GM06990 (cell line): ENCODE data around the gene ARID5B.

ENCODE experiments used
- DNase-seq: peaks from one replicate; pipeline ENCODE4 v3.0.0-alpha.2; 2011; ENCODE audit not compliant: insufficient read length; ENCODE audit errors: extremely low read depth
- H3K27me3 ChIP-seq: replicated peaks from 2 replicates; pipeline ENCODE4 v1.6.0; 2011; ENCODE audit warnings: low read length; ENCODE audit not compliant: control insufficient read depth, insufficient read depth
- H3K36me3 ChIP-seq: 2 replicates; pipeline ENCODE4 v1.5.1; 2011; ENCODE audit warnings: low read length; ENCODE audit not compliant: control insufficient read depth, insufficient read depth
- H3K4me3 ChIP-seq: replicated peaks from 2 replicates; pipeline ENCODE4 v1.5.1; 2011; ENCODE audit warnings: low read depth, mild to moderate bottlenecking, control low read depth, low read length
- TF ChIP-seq, protein P1 (sequence below): IDR thresholded peaks from 2 replicates; pipeline ENCODE4 v1.5.1; 2011; ENCODE audit warnings: low read length, control low read depth, mild to moderate bottlenecking, inconsistent platforms; ENCODE audit not compliant: insufficient read depth, poor library complexity, severe bottlenecking

Gene ARID5B

GRCh38 chr10:61960396-61961120 lies 59.1 kb downstream of the ARID5B start:
- Histone ChIP-seq H3K36me3 (no peaks in the 10 kb centered on the region), H3K4me3 (no peak overlapping the region), H3K27me3 (no peaks in the 10 kb centered on the region)
- TF ChIP-seq, protein P1, sequence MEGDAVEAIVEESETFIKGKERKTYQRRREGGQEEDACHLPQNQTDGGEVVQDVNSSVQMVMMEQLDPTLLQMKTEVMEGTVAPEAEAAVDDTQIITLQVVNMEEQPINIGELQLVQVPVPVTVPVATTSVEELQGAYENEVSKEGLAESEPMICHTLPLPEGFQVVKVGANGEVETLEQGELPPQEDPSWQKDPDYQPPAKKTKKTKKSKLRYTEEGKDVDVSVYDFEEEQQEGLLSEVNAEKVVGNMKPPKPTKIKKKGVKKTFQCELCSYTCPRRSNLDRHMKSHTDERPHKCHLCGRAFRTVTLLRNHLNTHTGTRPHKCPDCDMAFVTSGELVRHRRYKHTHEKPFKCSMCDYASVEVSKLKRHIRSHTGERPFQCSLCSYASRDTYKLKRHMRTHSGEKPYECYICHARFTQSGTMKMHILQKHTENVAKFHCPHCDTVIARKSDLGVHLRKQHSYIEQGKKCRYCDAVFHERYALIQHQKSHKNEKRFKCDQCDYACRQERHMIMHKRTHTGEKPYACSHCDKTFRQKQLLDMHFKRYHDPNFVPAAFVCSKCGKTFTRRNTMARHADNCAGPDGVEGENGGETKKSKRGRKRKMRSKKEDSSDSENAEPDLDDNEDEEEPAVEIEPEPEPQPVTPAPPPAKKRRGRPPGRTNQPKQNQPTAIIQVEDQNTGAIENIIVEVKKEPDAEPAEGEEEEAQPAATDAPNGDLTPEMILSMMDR = no peak
- DNase-seq = no peak

DNA sequence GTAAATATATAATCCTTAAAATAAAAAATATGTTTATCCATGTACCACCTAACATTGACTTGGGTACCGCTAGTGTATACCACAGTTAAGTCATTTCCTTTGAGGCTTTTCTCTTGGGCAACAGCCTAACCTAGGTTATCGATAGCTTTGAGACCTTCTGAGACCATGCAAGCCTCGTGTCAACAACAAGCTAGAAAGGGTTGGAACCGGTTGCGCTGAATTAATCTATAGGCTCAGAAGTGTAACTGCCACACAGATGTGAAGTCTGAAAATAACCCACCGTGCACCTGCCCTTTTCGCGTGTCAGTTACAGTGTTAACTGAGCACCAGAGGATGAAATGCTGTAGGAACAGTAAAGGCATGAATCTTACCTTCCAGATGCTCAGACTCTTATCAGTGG lies 59.8 kb downstream of the ARID5B start:
- DNase-seq = peak; percentile 66
- no peak overlapping the region; the same call in 1 of the 2 replicates for H3K4me3 ChIP-seq
- TF ChIP-seq, protein P1 = no peak

DNA sequence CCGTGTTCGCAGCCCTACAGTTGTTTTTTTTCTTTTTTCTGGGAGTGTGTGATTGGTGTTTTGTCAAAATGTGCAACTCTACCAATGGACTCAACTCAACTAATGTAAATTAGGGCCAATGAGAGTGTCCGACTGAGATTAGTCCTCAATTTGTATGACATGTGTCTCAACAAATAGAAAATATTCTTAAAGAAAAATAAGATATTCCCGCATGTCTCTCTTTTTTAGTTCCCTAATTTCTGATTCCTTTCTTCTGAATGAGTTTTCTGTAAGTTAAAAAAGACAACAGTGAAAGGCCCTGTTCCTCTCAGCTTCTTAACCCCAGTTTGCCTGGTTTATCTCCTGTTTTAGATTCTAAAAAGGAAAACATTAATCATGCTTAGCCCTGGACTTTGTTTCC lies 61.5 kb downstream of the ARID5B start:
- Histone ChIP-seq H3K36me3 (no peaks in the 10 kb centered on the region; the same call in 1 of the 2 replicates), H3K27me3 (no peaks in the 10 kb centered on the region), H3K4me3 (no peak overlapping the region)
- TF ChIP-seq, protein P1 = no peak
- DNase-seq = no peak

More for the DNA sequence above, 59.8 kb downstream of the ARID5B start:
- Histone ChIP-seq H3K27me3 (no peaks in the 10 kb centered on the region), H3K36me3 (no peaks in the 10 kb centered on the region)

- Histone ChIP-seq H3K4me3 (0 out of 2 replicates have a peak overlapping the region, but pooled peaks have one; percentile 19), H3K27me3 (no peaks in the 10 kb centered on the region), H3K36me3 (no peaks in the 10 kb centered on the region; the same call in 1 of the 2 replicates)
- DNase-seq = no peak
- TF ChIP-seq, protein P1 = no peak
Measured at GRCh38 chr10:61963669-61964058, 62.2 kb downstream of the ARID5B start.

DNA sequence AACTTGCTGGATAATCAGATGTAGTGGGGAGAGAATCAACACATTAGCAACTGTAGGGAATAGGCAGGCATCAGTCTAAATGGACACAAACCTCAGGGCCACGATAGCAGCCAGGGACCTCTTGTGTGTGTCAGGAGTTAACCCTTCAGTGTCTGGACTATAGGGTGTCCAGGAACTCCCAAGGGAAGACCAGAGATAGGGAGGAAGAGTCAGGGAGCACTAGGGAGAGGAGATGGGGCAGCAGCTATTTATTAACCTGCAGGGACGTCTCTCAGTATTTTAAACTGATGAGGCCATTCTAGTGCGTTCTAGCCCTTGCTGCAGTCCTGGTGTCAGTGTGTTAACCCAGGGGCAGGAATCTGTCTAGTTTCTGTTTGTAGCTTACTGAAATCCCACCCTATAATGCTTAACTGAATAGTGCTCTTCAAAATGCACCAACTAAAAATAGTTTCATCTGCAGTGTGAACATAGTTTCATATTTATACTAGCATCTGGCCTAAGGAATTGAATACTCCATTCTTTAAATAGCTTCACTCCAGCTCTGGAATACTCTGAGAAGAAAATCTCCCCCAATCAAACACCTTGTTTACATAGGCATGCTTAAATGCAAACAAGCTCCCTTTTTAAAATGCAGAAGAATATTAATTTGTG lies 62.7 kb downstream of the ARID5B start:
- TF ChIP-seq, protein P1 = no peak
- H3K4me3 ChIP-seq = no peak overlapping the region
- no peak for DNase-seq
- H3K36me3 ChIP-seq = no peaks in the 10 kb centered on the region; the same call in 1 of the 2 replicates
- H3K27me3 ChIP-seq = no peaks in the 10 kb centered on the region
